Measurements from ENCODE around the gene PARP2. TPM values are rescaled to one million over a fixed set of nuclear protein-coding genes. Genes with fewer than 3 reads are reported as not detected.

Gene PARP2
- total RNA-seq, 1 experiment from 2014 or later = 28.6 TPM

- H3K4me1 Mint-ChIP-seq (ENCODE audit: low read depth, unreplicated experiment) = no peaks in the 10 kb centered on the region
- H3K9me3 Mint-ChIP-seq (ENCODE audit: low read depth, unreplicated experiment) = no peaks in the 10 kb centered on the region
- no peak overlapping the region for H3K27ac Mint-ChIP-seq (ENCODE audit: unreplicated experiment)
- TF ChIP-seq CTCF (IDR thresholded peaks at IDR 0.05; ENCODE audit: unreplicated experiment) = no peak
- H3K27me3 Mint-ChIP-seq (ENCODE audit: unreplicated experiment) = no peaks in the 10 kb centered on the region
- no peak overlapping the region for H3K4me3 Mint-ChIP-seq (ENCODE audit: low read depth, unreplicated experiment)
- CTCF ChIA-PET = no interaction called here
- intact Hi-C loops (cut with micrococcal nuclease; ENCODE audit: unreplicated experiment) = no loop called here
- BruUV-seq (replicated peaks) = no TSS peak
- no peak for DNase-seq
- H3K36me3 Mint-ChIP-seq (ENCODE audit: insufficient read depth, unreplicated experiment) = peaks cover 29% of the 10 kb centered on the region
Observed at GRCh38 chr14:20382526-20382925, 39.1 kb downstream of the PARP2 start.

GRCh38 chr14:20383032-20383431 lies 39.6 kb downstream of the PARP2 start:
- Mint-ChIP-seq H3K4me1 (ENCODE audit: low read depth, unreplicated experiment) (no peaks in the 10 kb centered on the region), H3K4me3 (ENCODE audit: low read depth, unreplicated experiment) (no peak overlapping the region), H3K36me3 (ENCODE audit: insufficient read depth, unreplicated experiment) (peaks cover 27% of the 10 kb centered on the region), H3K27ac (ENCODE audit: unreplicated experiment) (no peak overlapping the region), H3K9me3 (ENCODE audit: low read depth, unreplicated experiment) (no peaks in the 10 kb centered on the region), H3K27me3 (ENCODE audit: unreplicated experiment) (no peaks in the 10 kb centered on the region)
- BruUV-seq (replicated peaks) = no TSS peak
- TF ChIP-seq CTCF (IDR thresholded peaks at IDR 0.05; ENCODE audit: unreplicated experiment) = no peak
- intact Hi-C loops (cut with micrococcal nuclease; ENCODE audit: unreplicated experiment) = no loop called here
- DNase-seq = no peak
- CTCF ChIA-PET = no interaction called here

- Mint-ChIP-seq H3K36me3 (ENCODE audit: insufficient read depth, unreplicated experiment) (peaks cover 28% of the 10 kb centered on the region), H3K27me3 (ENCODE audit: unreplicated experiment) (no peaks in the 10 kb centered on the region)
Observed at GRCh38 chr14:20383636-20384035, 40.2 kb downstream of the PARP2 start.

GRCh38 chr14:20384321-20384720 lies 40.9 kb downstream of the PARP2 start:
- Mint-ChIP-seq H3K4me1 (ENCODE audit: low read depth, unreplicated experiment) (no peaks in the 10 kb centered on the region), H3K27ac (ENCODE audit: unreplicated experiment) (no peak overlapping the region), H3K9me3 (ENCODE audit: low read depth, unreplicated experiment) (no peaks in the 10 kb centered on the region), H3K27me3 (ENCODE audit: unreplicated experiment) (no peaks in the 10 kb centered on the region), H3K4me3 (ENCODE audit: low read depth, unreplicated experiment) (no peak overlapping the region), H3K36me3 (ENCODE audit: insufficient read depth, unreplicated experiment) (peaks cover 28% of the 10 kb centered on the region)
- intact Hi-C loops (cut with micrococcal nuclease; ENCODE audit: unreplicated experiment) = no loop called here
- CTCF ChIA-PET = interaction anchor here (0.6 to 0.9 kb wide), 2 partner anchors 41 to 56 kb away, joined by 3 to 13 read pairs; partner anchors contain the start of gene PARP2
- no peak for TF ChIP-seq CTCF (IDR thresholded peaks at IDR 0.05; ENCODE audit: unreplicated experiment)
- no TSS peak for BruUV-seq (replicated peaks)
- no peak for DNase-seq

More at GRCh38 chr14:20383636-20384035, 40.2 kb downstream of the PARP2 start:
- no peak for TF ChIP-seq CTCF (IDR thresholded peaks at IDR 0.05; ENCODE audit: unreplicated experiment)
- no peak overlapping the region for H3K4me3 Mint-ChIP-seq (ENCODE audit: low read depth, unreplicated experiment)
- intact Hi-C loops (cut with micrococcal nuclease; ENCODE audit: unreplicated experiment) = no loop called here
- H3K27ac Mint-ChIP-seq (ENCODE audit: unreplicated experiment) = no peak overlapping the region
- no TSS peak for BruUV-seq (replicated peaks)
- no peaks in the 10 kb centered on the region for H3K4me1 Mint-ChIP-seq (ENCODE audit: low read depth, unreplicated experiment)
- H3K9me3 Mint-ChIP-seq (ENCODE audit: low read depth, unreplicated experiment) = no peaks in the 10 kb centered on the region
- DNase-seq = no peak
- CTCF ChIA-PET = no interaction called here

Measured in Calu3 (cell line).